ENCODE data around the gene ANKDD1B.

- no peak for TF ChIP-seq POLR2A (IDR thresholded peaks at IDR 0.05)
- TF ChIP-seq, protein P1, sequence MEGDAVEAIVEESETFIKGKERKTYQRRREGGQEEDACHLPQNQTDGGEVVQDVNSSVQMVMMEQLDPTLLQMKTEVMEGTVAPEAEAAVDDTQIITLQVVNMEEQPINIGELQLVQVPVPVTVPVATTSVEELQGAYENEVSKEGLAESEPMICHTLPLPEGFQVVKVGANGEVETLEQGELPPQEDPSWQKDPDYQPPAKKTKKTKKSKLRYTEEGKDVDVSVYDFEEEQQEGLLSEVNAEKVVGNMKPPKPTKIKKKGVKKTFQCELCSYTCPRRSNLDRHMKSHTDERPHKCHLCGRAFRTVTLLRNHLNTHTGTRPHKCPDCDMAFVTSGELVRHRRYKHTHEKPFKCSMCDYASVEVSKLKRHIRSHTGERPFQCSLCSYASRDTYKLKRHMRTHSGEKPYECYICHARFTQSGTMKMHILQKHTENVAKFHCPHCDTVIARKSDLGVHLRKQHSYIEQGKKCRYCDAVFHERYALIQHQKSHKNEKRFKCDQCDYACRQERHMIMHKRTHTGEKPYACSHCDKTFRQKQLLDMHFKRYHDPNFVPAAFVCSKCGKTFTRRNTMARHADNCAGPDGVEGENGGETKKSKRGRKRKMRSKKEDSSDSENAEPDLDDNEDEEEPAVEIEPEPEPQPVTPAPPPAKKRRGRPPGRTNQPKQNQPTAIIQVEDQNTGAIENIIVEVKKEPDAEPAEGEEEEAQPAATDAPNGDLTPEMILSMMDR (IDR thresholded peaks at IDR 0.05): no peak
Measured at GRCh38 chr5:75584641-75585040, 26.6 kb upstream of the ANKDD1B start.

Measured in testis (tissue), 2 donors.